GM18868 (cell line): ENCODE data around the gene FOXN4.

ENCODE experiments used
- ATAC-seq: cut with Tn5 transposase; IDR thresholded peaks from one replicate; pipeline ENCODE4 v1.9.1; 2021; ENCODE audit warnings: mild to moderate bottlenecking, moderate library complexity; ENCODE audit not compliant: unreplicated experiment

Gene FOXN4

DNA sequence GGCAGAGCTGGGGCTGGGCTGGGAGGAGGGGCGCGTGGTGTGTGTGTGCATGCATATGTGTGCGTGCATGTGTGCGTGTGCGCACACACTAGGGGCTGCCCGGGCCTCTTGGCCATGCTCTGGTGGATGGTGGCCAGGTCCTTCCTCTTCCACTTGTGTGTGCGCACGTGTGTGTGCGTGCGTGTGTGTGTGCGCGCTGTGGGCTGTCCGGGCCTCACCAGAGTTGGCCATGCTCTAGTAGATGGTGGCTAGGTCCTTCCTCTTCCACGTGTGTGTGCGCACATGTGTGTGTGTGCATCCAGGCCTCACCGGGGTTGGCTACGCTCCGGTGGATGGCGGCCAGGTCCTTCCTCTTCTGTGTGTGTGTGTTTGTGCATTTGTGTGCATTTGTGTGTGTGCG lies 24.7 kb downstream of the FOXN4 start:
- no peak for ATAC-seq

DNA sequence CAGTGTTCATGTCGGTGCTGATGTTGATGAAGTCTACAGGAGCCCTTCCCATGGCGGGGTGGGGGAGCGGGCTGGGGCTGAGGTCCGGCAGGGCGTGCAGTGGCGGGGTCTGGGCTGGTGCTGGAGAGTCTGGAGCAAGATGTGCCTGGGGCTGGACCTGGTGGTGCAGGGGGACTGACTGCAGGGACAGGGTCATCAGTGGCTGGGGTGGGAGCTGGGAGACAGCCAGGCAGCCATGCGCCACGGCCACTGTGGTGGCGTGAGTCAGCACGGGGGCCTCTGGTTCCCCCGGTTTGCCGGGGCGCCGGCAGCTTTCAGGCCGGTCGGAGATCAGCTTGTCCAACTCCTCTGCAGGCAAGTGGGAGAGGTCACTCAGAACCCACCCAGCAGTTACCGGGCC lies 27.6 kb downstream of the FOXN4 start:
- ATAC-seq, result no peak

DNA sequence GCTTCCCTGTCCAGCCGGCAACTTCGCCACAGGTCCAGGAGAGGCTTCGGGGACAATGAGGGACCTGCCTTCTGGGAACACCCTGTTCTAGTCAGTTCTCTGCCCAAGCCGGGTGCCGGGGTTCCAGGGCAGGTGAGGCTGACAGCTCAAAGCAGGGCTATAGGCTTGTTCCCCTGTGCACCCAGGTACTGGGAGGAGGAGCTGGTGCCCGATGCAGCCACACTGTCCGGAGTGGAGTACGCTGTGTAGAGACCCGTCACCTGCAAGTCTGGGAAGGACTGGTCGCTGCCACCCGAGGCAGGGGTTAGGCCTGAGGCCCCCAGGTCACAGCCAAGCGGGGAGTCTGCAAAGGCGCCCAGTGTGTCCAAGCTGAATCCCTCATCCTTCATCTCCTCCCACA lies 29.6 kb downstream of the FOXN4 start:
- no peak for ATAC-seq

DNA sequence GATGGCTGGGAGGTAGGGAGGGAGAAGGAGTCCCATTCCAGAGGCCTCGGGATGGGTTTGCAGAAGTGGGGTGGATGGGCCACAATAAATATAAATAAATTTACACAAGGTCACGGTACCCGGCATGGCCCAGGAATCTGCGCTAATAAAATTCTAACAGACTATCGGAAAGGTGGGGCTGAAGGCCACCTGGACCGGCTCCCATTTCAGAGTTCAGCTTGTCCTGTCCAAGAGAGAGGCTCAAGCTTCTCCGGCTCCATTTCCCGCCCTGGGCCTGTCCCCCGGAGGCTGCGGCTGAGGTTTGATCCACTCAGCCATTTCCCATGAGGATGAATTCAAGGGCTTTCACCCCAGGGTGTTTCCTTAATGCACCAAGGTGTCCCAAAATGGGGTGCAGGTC lies 30.2 kb downstream of the FOXN4 start:
- ATAC-seq, result no peak

DNA sequence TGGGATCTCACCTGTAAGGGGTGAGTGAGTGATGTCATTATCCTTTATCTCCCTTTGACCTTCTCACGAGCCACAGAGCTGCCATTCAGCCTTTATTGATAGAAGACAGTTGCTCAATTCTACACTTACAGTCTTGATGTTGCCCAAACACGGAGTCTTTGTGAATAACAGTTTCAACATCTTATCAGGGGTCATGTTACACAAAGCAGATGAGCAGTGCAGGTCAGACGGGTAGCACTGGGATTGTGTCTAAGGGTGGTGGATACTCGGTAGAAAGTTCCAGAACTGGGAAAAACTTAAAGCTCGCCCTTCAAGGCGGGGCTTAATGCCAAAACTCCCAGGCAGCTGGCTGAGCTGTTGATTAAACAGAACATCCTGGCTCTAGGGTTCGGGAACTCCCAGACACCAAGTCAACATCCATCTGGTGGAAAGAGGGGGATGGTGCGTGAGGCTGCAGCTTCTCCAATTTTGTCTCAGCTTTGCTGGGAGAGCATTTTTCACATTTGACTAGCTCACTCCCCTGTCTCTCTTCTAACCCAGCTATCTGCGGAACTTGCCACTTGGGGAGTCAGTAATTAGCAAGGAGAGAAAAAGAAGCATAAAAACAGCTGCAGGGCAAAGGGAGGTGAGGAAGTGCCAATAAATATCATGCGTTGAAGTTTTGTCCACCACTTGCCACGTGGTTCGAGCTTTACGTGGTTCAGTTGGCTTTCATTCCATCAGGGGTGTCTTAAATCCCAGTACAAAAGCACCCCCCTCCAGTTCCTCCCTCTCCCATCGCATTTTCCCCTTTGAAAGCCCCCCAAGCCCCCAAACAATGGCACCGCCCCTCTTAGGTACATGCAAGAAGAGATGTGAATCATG lies 31.0 kb downstream of the FOXN4 start:
- no peak for ATAC-seq

DNA sequence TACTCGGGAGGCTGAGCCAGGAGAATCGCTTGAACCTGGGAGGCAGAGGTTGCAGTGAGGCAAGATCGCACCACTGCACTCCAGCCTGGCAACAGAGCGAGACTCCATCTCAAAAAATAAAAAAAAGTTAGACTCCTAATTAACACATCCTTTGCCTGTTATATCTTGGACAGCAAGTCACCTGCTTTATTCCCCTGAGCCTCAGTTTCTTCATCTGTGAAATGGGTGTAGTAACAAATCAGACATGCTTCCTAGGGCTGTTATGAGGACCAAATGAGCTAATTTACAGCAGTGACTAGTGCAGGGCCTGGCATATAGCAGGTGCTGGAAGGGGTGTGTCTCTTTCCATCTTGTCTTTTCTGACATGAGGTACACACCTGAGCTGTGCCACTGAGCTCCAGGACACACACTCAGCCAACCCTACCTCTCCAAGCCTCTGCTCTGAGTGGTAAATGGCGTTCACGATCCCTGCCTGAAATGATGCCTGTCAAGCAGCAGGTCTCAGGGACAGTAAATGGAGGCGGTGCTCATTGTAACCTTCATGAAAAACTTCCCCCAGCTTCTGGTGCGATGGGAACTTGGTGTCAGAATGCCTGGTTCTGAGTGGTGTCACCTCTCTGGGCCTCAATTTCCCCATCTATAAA lies 31.7 kb downstream of the FOXN4 start:
- no peak for ATAC-seq

DNA sequence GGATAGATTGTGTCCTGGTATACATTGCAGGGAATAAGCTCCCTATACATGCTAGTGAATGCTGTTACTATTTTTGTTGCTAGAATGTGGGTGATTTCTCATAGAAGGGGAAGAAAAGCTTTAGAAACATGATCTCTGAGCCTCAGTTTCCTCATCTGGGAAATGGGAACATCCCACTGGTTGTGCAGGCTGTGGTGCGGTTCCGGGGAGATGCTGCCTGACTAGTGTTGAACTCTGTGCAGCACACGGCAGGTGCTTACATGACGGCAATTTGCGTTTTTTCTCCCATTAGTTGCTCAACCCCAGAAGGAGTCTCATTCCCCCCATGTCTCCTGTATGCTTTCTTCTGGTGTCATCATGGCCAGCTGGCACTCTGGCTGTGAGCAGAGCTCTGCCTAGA lies 32.9 kb downstream of the FOXN4 start:
- ATAC-seq, result no peak

- no peak for ATAC-seq
Observed at GRCh38 chr12:109275173-109275572, 33.9 kb downstream of the FOXN4 start.

DNA sequence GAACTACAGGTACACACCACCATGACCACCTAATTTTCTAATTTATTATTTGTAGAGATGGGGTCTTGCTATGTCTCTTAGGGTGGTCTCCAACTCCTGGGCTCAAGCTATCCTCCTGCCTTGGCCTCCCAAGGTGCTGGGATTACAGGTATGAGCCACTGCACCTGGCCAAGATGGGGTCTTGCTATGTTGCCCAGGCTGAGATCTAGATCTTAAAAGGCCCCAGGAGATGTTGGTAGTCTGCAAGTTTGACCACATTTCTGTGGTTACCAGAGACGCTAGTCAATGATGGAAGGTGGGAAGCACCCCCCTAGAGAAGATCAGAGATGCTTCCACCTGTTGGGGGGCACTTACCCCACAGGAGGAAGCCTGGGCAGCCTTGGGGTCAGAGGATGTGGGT lies 34.7 kb downstream of the FOXN4 start:
- ATAC-seq, result no peak

DNA sequence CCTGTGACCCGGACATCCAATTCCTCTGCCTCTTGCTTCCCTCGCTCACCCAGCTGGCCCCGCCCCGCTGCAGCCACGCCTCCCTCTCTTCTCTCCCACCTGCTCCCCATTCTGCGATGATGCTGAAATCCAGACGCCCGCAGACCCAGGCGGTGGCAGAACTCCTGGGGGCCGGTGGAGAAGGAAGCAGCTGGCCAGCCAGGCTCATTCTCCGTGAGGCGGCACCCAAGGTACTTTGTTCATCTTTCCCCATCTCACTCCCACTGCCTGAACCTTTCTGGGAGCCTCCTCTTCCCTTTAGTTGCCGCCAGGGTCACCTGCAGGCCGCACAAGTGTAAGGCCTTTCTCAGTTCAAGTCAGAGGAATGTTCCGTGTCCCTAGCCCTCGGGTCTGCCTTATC lies 35.7 kb downstream of the FOXN4 start:
- ATAC-seq, result no peak

- no peak for ATAC-seq
Observed at GRCh38 chr12:109271418-109271817, 37.7 kb downstream of the FOXN4 start.

DNA sequence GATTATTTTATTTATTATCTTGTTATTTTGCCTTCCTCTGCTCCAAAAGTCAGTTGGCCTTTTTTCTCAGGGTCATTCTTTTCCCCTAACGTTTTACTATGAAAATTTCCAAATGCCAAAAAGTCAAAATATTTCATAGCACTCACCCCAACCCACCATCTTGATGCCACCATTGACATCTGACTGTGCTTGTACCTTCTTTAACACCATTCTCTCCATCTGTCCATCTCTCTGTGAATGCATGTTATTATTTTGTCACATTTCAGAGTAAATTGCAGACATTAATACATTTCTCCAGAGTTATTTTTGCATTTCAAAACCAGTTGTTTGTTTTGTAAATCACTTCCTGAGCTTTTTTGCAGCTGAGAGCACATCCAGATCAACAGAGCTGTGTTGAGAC lies 38.6 kb downstream of the FOXN4 start:
- ATAC-seq, result no peak

DNA sequence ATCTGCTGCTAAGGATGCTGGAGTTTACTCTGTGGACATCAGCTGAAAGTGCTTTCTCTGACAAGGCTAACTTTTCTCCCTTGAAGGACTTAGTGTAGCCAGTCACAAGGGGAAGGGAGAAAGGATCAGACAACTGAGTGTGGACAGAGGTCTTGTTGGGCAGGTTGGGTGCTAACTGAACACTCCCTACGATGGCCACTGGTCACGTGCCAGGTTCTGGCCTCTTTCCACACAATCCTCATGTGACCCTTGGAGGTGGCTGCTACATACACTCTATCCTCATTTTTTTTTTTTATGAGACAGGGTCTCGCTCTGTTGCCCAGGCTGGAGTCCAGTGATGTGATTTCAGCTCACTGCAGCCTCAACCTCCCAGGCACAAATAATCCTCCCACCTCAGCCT lies 39.7 kb downstream of the FOXN4 start:
- ATAC-seq, result no peak

DNA sequence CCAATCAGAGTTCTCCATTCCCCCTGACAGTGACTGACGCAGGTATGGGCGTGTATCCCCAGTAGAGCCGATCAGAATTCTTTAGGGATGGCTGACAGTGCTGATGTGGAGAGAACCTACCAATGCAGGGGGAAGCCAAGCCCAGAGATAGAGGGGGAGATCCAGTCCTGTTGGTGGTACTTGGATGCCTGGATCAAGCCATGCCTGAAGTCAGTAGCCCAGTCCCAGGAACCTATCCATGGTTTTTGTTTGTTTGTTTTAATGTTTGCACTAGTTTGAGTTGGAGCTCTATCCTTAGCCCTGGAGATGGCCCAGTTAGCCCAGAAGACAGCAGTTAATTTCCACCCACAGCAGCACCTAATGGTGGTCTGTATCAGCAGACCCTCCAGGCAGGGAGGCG lies 40.2 kb downstream of the FOXN4 start:
- ATAC-seq, result no peak

DNA sequence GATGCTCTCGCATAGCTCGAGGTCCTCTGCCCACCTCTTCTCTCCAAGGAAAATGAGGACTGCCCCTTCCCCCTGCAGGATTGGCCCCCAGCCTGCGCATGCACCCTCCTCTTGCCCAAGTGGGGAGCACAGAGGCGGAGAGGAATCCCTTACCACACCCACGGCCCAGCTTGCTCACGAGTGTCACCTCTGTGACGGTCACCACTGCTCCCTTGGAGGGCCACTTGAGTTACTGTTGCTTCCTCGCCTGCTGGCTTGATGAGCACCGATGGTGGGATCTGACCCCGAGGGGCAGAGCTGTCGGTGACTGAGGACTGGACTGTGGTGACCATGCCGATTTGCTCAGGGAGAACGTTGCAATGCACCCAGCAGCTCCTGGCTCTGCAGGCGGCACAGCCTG lies 41.7 kb downstream of the FOXN4 start:
- no peak for ATAC-seq

DNA sequence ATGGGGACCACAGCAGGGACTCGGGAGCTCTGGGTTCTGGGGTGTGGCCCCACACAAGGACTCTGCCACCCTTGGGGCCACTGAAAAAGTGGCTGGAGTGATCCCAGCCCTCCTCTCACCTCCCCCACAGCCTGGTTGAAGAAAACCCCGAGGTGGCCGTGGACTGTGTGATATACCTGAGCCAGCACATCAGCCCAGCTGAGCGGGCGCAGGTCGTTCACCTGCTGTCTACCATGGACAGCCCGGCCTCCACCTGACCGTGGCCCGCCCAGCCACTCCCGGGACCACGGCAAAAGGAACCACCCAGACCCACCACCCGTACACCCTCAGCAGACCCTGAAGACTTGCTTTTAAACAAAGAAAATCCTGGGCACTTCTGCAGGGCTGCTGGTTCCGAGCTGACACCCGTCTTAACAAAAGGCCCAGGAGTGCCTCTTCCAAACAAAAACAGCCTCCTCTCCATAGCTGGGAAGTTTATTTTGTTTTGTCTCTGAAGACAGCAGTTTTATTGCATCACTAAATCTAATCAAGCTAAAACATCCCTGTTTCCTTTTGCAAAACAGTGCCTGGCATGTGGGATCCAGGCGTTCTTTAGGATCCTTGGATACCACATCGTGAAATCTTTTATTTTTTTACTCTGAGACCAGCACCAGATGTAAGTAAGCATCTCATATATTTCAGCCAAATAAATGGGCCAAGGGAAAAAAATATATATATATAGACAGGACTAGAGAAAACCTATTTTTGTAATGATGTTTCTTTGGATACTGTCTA lies 42.8 kb downstream of the FOXN4 start:
- ATAC-seq, result no peak

- ATAC-seq, result no peak
Observed at GRCh38 chr12:109264943-109265650, 44.0 kb downstream of the FOXN4 start.

DNA sequence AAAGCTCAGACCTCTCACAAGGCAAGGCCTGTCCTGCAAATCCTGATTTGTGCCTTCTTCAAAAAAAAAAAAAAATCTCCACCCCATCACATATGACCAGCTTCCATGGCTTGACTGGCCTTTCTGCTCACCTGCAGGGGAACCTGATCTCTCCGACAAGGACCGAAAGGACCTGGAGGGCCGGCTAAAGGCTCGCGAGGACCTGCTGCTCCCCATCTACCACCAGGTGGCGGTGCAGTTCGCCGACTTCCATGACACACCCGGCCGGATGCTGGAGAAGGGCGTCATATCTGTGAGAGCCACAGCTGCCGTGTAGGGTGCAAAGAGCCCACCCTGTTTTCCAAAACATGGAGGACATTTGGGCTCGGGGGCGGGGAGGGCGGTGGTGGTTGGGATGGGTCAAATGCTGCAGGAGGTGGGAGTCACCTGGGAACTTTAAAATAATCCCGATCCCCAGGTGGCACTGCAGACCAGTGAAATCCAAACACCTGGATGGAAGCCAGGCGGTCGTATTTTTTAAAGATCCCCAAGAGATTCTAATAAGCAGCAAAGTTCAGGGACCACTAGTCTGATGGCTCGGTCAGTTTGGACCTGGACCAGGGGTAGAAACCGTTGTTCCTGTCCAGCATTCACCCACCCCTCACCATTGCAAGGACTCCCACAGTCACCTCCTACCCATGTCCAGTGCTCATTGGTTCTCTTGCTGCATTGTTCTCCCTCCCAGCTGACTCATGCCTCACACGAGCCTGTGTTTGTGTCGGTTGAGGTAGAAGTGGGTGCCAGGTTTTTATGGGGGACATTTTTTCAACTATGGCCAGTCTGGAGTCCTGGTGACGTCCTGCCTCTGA lies 44.8 kb downstream of the FOXN4 start:
- ATAC-seq, result no peak

DNA sequence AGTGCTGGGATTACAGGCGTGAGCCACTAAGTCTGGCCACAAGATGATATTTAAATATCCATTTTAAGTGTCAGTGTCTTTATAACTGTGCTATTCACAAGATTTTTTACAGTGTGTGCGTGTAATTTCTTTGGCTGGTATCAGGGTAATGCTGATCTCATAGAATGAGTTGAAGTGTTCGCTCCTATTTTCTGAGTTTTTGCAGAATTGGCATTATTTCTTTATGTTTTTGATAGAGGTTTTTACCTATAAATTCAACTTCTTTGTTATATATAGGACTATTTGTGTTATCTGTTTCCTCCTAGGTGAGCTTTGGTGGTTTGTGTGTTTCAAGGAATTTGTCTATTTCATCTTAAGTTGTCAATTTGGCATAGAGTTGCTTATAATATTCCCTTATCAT lies 45.6 kb downstream of the FOXN4 start:
- no peak for ATAC-seq

DNA sequence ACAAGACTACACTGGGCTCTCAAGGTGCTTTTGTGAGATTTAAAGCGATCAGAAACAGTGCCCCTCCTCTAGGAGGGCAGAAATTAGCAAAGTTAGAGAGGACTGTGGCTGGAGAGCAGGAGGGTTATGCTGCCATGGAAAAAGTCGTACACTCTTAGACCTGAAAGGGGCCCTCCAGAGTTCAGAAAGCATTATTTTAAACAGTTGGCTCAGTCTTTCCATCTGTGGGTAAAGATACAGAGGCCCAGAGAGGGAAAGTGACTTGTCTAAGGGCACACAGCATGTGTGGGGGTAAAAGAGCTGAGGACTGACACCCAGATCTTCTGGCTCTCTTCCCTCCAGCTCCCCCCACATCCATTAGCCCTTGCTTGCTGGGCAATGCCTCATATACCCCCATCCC lies 47.1 kb downstream of the FOXN4 start:
- no peak for ATAC-seq
